ENCODE data around the gene NAT10. TPM values are rescaled to one million over a fixed set of nuclear protein-coding genes. Genes with fewer than 3 reads are reported as not detected.
A peak's percentile ranks its signal among the peaks of the same experiment; 100 is the strongest.

Gene NAT10
- total and polyA plus RNA-seq, 3 donors from 2014 or later = 47.7 to 50.5 (median 49.9) TPM

DNA sequence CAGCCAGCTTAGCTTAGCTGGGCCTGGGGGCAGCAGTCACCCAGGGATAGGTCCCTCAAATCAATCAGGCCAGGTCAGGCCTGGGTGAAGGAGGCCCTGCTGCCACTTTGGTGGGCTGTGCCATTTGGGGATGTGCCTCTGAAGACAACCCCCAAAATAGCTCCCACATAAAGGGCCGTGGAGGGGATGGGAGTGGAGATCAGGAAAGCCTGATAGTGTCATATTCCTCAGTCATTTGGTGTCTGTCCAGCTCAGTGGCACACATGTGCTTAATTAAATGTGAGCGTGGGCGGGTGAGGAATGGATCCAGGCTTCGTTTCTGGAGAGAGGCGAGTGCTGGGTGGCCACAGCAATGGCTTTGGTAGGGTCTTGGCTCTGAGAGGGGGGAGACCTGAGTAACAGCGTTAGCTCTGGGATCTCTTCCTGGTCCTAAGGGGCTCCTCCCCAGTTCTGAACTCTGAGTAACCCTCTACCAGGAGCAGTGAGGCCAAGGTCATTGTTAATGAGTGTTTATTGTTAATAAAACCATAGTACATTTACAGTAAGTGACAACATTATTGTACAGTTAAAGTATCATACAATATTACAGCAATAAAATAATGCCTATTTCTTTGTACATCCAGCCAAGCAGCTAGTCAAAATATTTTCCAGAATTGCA, 45.2 kb downstream of the NAT10 start:
- DNase-seq = no peak
- WGBS, 2 donors = 54 to 65% methylated on average over 6 of the region's 6 CpGs
- Histone ChIP-seq H3K27me3 (no peaks in the 10 kb centered on the region), H3K9me3 (no peaks in the 10 kb centered on the region), H3K27ac (no peak overlapping the region), H3K4me3 (no peak overlapping the region), H3K4me1 (no peaks in the 10 kb centered on the region), H3K36me3 (ENCODE audit: low read depth, missing control alignments) (no peaks in the 10 kb centered on the region)
- TF ChIP-seq POLR2A (IDR thresholded peaks at IDR 0.05) = no peak
- TF ChIP-seq, protein P1, sequence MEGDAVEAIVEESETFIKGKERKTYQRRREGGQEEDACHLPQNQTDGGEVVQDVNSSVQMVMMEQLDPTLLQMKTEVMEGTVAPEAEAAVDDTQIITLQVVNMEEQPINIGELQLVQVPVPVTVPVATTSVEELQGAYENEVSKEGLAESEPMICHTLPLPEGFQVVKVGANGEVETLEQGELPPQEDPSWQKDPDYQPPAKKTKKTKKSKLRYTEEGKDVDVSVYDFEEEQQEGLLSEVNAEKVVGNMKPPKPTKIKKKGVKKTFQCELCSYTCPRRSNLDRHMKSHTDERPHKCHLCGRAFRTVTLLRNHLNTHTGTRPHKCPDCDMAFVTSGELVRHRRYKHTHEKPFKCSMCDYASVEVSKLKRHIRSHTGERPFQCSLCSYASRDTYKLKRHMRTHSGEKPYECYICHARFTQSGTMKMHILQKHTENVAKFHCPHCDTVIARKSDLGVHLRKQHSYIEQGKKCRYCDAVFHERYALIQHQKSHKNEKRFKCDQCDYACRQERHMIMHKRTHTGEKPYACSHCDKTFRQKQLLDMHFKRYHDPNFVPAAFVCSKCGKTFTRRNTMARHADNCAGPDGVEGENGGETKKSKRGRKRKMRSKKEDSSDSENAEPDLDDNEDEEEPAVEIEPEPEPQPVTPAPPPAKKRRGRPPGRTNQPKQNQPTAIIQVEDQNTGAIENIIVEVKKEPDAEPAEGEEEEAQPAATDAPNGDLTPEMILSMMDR (IDR thresholded peaks at IDR 0.05) = no peak
- intact Hi-C loops (cut with DNase I; ENCODE audit: low total_unique reads) = no loop called here

GRCh38 chr11:34151166-34151565, 45.7 kb downstream of the NAT10 start:
- no peak overlapping the region for H3K27ac ChIP-seq
- H3K36me3 ChIP-seq (ENCODE audit: low read depth, missing control alignments) = no peaks in the 10 kb centered on the region
- no peaks in the 10 kb centered on the region for H3K9me3 ChIP-seq
- no peak for TF ChIP-seq POLR2A (IDR thresholded peaks at IDR 0.05)
- TF ChIP-seq, protein P1 (IDR thresholded peaks at IDR 0.05) = no peak
- DNase-seq = no peak
- H3K4me3 ChIP-seq = no peak overlapping the region
- intact Hi-C loops (cut with DNase I; ENCODE audit: low total_unique reads) = no loop called here
- 91 to 94% methylated on average over 5 of the region's 5 CpGs for WGBS, 2 donors
- no peaks in the 10 kb centered on the region for H3K4me1 ChIP-seq
- H3K27me3 ChIP-seq = no peaks in the 10 kb centered on the region

DNA sequence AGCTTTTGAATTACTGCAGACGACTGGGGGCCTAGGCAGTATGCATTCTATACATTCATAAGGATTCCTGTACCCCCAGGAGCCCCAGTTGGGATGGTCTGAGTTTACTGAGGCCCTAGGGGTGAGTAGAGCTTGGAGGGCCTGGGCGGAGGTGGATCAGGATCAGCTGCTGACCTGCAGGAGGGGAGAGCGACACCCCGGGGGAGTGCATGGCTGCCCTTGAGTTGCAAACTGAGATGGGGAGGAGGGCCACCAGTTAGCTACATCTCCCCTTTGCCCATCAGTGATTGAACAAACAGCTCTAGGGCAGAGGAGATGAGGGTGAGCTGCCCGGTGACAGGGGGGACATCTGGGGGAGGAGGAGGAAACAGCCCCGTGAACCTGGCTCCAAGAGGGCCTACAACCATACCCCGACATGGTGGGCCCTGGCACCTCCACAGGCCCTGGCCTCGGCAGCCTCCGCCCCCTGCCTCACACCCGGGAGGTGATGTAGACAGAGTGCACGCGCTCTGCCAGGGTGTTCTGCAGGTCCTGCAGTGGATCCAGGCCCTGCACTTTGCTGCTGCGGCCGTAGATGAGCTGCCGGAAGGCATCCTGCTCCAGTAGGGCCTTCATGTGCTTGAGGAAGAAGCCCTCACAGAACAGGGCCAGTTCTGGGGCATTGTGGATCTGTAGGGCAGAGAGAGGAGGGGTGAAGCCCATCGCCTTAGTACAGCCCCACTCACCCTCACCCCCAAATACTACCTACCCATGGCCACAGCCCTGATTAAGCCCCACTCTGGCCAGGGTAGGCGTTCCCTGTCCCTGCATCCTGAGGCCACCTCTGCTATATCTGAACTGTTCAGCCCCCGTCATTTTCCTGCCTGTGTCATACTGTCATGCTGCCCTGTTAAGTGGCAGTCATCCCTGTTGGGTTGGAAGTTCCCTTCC, 46.8 kb downstream of the NAT10 start:
- intact Hi-C loops (cut with DNase I; ENCODE audit: low total_unique reads) = no loop called here
- Histone ChIP-seq H3K4me3 (no peak overlapping the region), H3K9me3 (no peaks in the 10 kb centered on the region), H3K4me1 (no peaks in the 10 kb centered on the region), H3K27me3 (no peaks in the 10 kb centered on the region), H3K36me3 (ENCODE audit: low read depth, missing control alignments) (no peaks in the 10 kb centered on the region), H3K27ac (no peak overlapping the region)
- DNase-seq = no peak
- TF ChIP-seq, protein P1 (IDR thresholded peaks at IDR 0.05) = no peak
- no peak for TF ChIP-seq POLR2A (IDR thresholded peaks at IDR 0.05)
- WGBS, 2 donors = 91 to 95% methylated on average over 7 to 17 of the region's 18 CpGs

GRCh38 chr11:34154059-34154875, 48.8 kb downstream of the NAT10 start:
- intact Hi-C loops (cut with DNase I; ENCODE audit: low total_unique reads) = no loop called here
- Histone ChIP-seq H3K27me3 (no peaks in the 10 kb centered on the region), H3K4me3 (no peak overlapping the region), H3K4me1 (no peaks in the 10 kb centered on the region), H3K36me3 (ENCODE audit: low read depth, missing control alignments) (no peaks in the 10 kb centered on the region), H3K27ac (peak overlapping the region in 1 of 2 donors; percentile 56), H3K9me3 (no peaks in the 10 kb centered on the region)
- TF ChIP-seq, protein P1 (IDR thresholded peaks at IDR 0.05) = no peak
- DNase-seq = no peak
- WGBS, 2 donors = 80 to 94% methylated on average over 5 to 15 of the region's 16 CpGs
